H9 (cell line): ENCODE data around the gene CDC27. TPM values are rescaled to one million over a fixed set of nuclear protein-coding genes. Genes with fewer than 3 reads are reported as not detected.

Experiments
- DNase-seq: peaks from one replicate; pipeline ENCODE4 v3.0.0-alpha.2; 2017
- H2AFZ ChIP-seq: one replicate; pipeline ENCODE4 v1.6.1; 2013; ENCODE audit warnings: mild to moderate bottlenecking, low read length, control low read depth, moderate library complexity
- H2AK5ac ChIP-seq: 2 replicates; pipeline ENCODE4 v1.6.1; 2013; ENCODE audit warnings: low read length, control low read depth, mixed read lengths; ENCODE audit not compliant: insufficient read length
- H2BK120ac ChIP-seq: one replicate; pipeline ENCODE4 v1.6.1; 2013; ENCODE audit warnings: low read depth, mild to moderate bottlenecking, low read length, control low read depth, inconsistent platforms; ENCODE audit not compliant: poor library complexity, severe bottlenecking
- H2BK12ac ChIP-seq: 2 replicates; pipeline ENCODE4 v1.6.1; 2013; ENCODE audit warnings: low read length, control low read depth, mixed read lengths, low read depth; ENCODE audit not compliant: insufficient read length
- H2BK15ac ChIP-seq: 2 replicates; pipeline ENCODE4 v1.6.1; 2013; ENCODE audit warnings: low read depth, low read length, control low read depth
- H2BK20ac ChIP-seq: one replicate; pipeline ENCODE4 v1.6.1; 2013; ENCODE audit warnings: low read depth, mild to moderate bottlenecking, low read length, control low read depth, inconsistent platforms; ENCODE audit not compliant: poor library complexity, severe bottlenecking
- H2BK5ac ChIP-seq: 2 replicates; pipeline ENCODE4 v1.6.1; 2013; ENCODE audit warnings: low read length, control low read depth, mixed read lengths; ENCODE audit not compliant: insufficient read length
- H3K14ac ChIP-seq: 2 replicates; pipeline ENCODE4 v1.6.1; 2013; ENCODE audit warnings: low read length, control low read depth; ENCODE audit not compliant: insufficient read depth
- H3K18ac ChIP-seq: 2 replicates; pipeline ENCODE4 v1.6.1; 2013; ENCODE audit warnings: low read depth, mild to moderate bottlenecking, mixed read lengths, low read length, control low read depth; ENCODE audit not compliant: insufficient read length
- H3K23ac ChIP-seq: 2 replicates; pipeline ENCODE4 v1.6.1; 2013; ENCODE audit warnings: low read length, control low read depth, mixed read lengths, low read depth; ENCODE audit not compliant: insufficient read length
- H3K23me2 ChIP-seq: 2 replicates; pipeline ENCODE4 v1.6.1; 2013; ENCODE audit warnings: low read depth, mild to moderate bottlenecking, mixed read lengths, low read length, control low read depth; ENCODE audit not compliant: insufficient read length, poor library complexity, severe bottlenecking
- H3K27ac ChIP-seq: 2 replicates; pipeline ENCODE4 v1.5.1; 2013; ENCODE audit warnings: low read length, control low read depth, mixed read lengths, low read depth; ENCODE audit not compliant: insufficient read length
- H3K27me3 ChIP-seq: 2 replicates; pipeline ENCODE4 v1.6.1; 2013; ENCODE audit warnings: low read length, control low read depth, inconsistent platforms; ENCODE audit not compliant: insufficient read depth
- H3K4ac ChIP-seq: 2 replicates; pipeline ENCODE4 v1.6.1; 2013; ENCODE audit warnings: low read depth, mild to moderate bottlenecking, control low read depth, inconsistent platforms, low read length, moderate library complexity
- H3K4me1 ChIP-seq: 2 replicates; pipeline ENCODE4 v1.6.1; 2013; ENCODE audit warnings: low read length, control low read depth, inconsistent platforms; ENCODE audit not compliant: insufficient read depth
- H3K4me2 ChIP-seq: 2 replicates; pipeline ENCODE4 v1.6.1; 2013; ENCODE audit warnings: low read length, control low read depth, mixed read lengths; ENCODE audit not compliant: insufficient read length, insufficient read depth
- H3K56ac ChIP-seq: 2 replicates; pipeline ENCODE4 v1.6.1; 2013; ENCODE audit warnings: low read depth, mild to moderate bottlenecking, mixed read lengths, low read length, control low read depth; ENCODE audit not compliant: insufficient read length
- H3K79me1 ChIP-seq: 2 replicates; pipeline ENCODE4 v1.6.1; 2013; ENCODE audit warnings: low read depth, mild to moderate bottlenecking, moderate library complexity, low read length, control low read depth, inconsistent platforms; ENCODE audit not compliant: insufficient read depth, poor library complexity, severe bottlenecking
- H3K79me2 ChIP-seq: 2 replicates; pipeline ENCODE4 v1.6.1; 2013; ENCODE audit warnings: low read length, control low read depth, inconsistent platforms; ENCODE audit not compliant: insufficient read depth
- H3K9ac ChIP-seq: 2 replicates; pipeline ENCODE4 v1.6.1; 2013; ENCODE audit warnings: low read length, control low read depth, mixed read lengths; ENCODE audit not compliant: insufficient read length; ENCODE audit errors: extremely low read depth
- H3K9me3 ChIP-seq: one replicate; pipeline ENCODE4 v1.6.1; 2013; ENCODE audit warnings: low read depth, low read length, inconsistent platforms; ENCODE audit not compliant: control insufficient read depth
- H3T11ph ChIP-seq: one replicate; pipeline ENCODE4 v1.6.1; 2013; ENCODE audit warnings: mild to moderate bottlenecking, low read length, control low read depth, inconsistent platforms
- H4K20me1 ChIP-seq: one replicate; pipeline ENCODE4 v1.6.1; 2013; ENCODE audit not compliant: control insufficient read depth, insufficient read length, insufficient read depth
- H4K5ac ChIP-seq: 2 replicates; pipeline ENCODE4 v1.6.1; 2013; ENCODE audit warnings: low read depth, mild to moderate bottlenecking, mixed read lengths, low read length, control low read depth; ENCODE audit not compliant: insufficient read length
- H4K8ac ChIP-seq: replicated peaks from 2 replicates; pipeline ENCODE4 v1.6.1; 2013; ENCODE audit warnings: low read length, control low read depth, mixed read lengths, low read depth; ENCODE audit not compliant: insufficient read length
- H4K91ac ChIP-seq: 2 replicates; pipeline ENCODE4 v1.6.1; 2013; ENCODE audit warnings: low read depth, mild to moderate bottlenecking, moderate library complexity, mixed read lengths, low read length, control low read depth; ENCODE audit not compliant: insufficient read length
- H3K27ac Mint-ChIP-seq, 3 experiments: 2 replicates in 2 of 3; 3 replicates in 1 of 3; pipeline ENCODE4 v1.8.0; 2020 to 2021; ENCODE audit warnings: mixed read lengths in 3 of 3, mild to moderate bottlenecking in 1 of 3, moderate library complexity in 1 of 3
- H3K27me3 Mint-ChIP-seq: 2 replicates; pipeline ENCODE4 v1.8.0; 2021; ENCODE audit warnings: low read depth, mild to moderate bottlenecking, moderate library complexity, mixed read lengths
- H3K36me3 Mint-ChIP-seq, 3 experiments: 2 replicates in 2 of 3; 3 replicates in 1 of 3; pipeline ENCODE4 v1.8.0; 2020 to 2021; ENCODE audit warnings: low read depth in 3 of 3, mixed read lengths in 3 of 3; ENCODE audit not compliant: insufficient read depth in 1 of 3
- H3K4me1 Mint-ChIP-seq, 2 experiments: 2 replicates each; pipeline ENCODE4 v1.8.0; 2020; ENCODE audit warnings: mixed read lengths in 2 of 2
- H3K4me3 Mint-ChIP-seq, 2 experiments: 2 replicates in 1 of 2; 3 replicates in 1 of 2; pipeline ENCODE4 v1.8.0; 2020 to 2021; ENCODE audit warnings: mild to moderate bottlenecking in 2 of 2, mixed read lengths in 2 of 2, moderate library complexity in 1 of 2
- H3K9me3 Mint-ChIP-seq, 2 experiments: 2 replicates in 1 of 2; 3 replicates in 1 of 2; pipeline ENCODE4 v1.8.0; 2020; ENCODE audit warnings: mild to moderate bottlenecking in 2 of 2, mixed read lengths in 2 of 2, moderate library complexity in 1 of 2
- CTCF ChIP-seq: fragments of 200-600 bp; sonication (generic); conservative IDR thresholded peaks from 3 replicates; pipeline ENCODE4 v1.8.0; 2021; ENCODE audit warnings: antibody characterized with exemption, mild to moderate bottlenecking
- WGBS: extraction: QIAGEN DNeasy Blood & Tissue Kit; methylation state at CpG from one replicate; pipeline ENCODE4 v1.1.7; 2013; ENCODE audit warnings: missing lambda C conversion rate, low lambda C conversion rate, mixed read lengths; ENCODE audit not compliant: insufficient read length; ENCODE audit errors: extremely low coverage; 5-methylcytosine and 5-hydroxymethylcytosine counted together
- total RNA-seq: library from RNA; stranded (reverse); gene quantifications from 2 replicates; pipeline ENCODE4 v1.2.1, GENCODE V29; 2021

Gene CDC27
- total RNA-seq, 1 experiment from 2014 or later = 82.5 TPM

DNA sequence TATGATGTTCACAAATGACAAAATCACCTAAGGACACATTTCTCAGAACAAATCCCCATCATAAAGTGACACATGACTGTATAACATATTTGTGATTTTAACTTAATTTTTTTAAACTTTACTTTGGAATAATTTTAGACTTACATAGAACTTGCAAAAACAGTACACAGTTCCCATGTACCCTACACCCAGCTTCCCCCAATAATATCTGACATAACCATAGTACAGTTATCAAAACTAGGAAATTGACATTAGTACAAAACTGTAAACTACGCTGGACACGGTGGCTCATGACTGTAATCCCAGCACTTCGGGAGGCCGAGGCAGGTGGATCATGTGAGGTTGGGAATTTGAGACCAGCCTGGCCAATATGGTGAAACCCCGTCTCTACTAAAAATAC lies 24.8 kb downstream of the CDC27 start:
- no peak overlapping the region for H4K5ac ChIP-seq
- H4K91ac ChIP-seq = no peak overlapping the region
- no peak overlapping the region for H3K23ac ChIP-seq
- H2AFZ ChIP-seq = no peak overlapping the region
- TF ChIP-seq CTCF = no peak
- no peak overlapping the region for H2AK5ac ChIP-seq
- no peak for DNase-seq
- no peak overlapping the region for H3K4me3 Mint-ChIP-seq
- no peaks in the 10 kb centered on the region for H3K27me3 Mint-ChIP-seq
- 0 out of 4 replicates have a peak, but pooled peaks cover 0 to 5% of the 10 kb centered on the region in 2 experiments for H3K4me1 Mint-ChIP-seq
- H3K4me1 ChIP-seq = no peaks in the 10 kb centered on the region
- no peaks in the 10 kb centered on the region for H4K20me1 ChIP-seq
- H4K8ac ChIP-seq = no peak overlapping the region
- H2BK20ac ChIP-seq = no peak overlapping the region
- no peak overlapping the region for H2BK12ac ChIP-seq
- no peak overlapping the region for H2BK15ac ChIP-seq
- H3K18ac ChIP-seq = no peak overlapping the region
- no peak overlapping the region for H2BK120ac ChIP-seq
- H3K23me2 ChIP-seq = no peaks in the 10 kb centered on the region
- no peak overlapping the region for H2BK5ac ChIP-seq
- H3K9me3 Mint-ChIP-seq = no peaks in the 10 kb centered on the region
- H3K4ac ChIP-seq = no peak overlapping the region
- H3K27ac Mint-ChIP-seq = peak overlapping the region in 1 of 3 experiments; percentile 52; a peak in 1 of 7 replicates
- H3K79me1 ChIP-seq = peaks cover 3% of the 10 kb centered on the region
- H3K9ac ChIP-seq = no peak overlapping the region
- no peak overlapping the region for H3T11ph ChIP-seq
- H3K9me3 ChIP-seq = no peaks in the 10 kb centered on the region
- no CpG with 5 or more reads among the region's 5 CpGs for WGBS
- H3K79me2 ChIP-seq = no peaks in the 10 kb centered on the region
- H3K27me3 ChIP-seq = no peaks in the 10 kb centered on the region
- no peak overlapping the region for H3K27ac ChIP-seq
- H3K56ac ChIP-seq = no peak overlapping the region
- H3K4me2 ChIP-seq = no peak overlapping the region
- peaks cover 8 to 60% (median 57%) of the 10 kb centered on the region in 3 experiments; a peak in 6 of 7 replicates for H3K36me3 Mint-ChIP-seq
- no peak overlapping the region for H3K14ac ChIP-seq
